ENCODE measurements around the gene RPL22L1. TPM values are rescaled to one million over a fixed set of nuclear protein-coding genes. Genes with fewer than 3 reads are reported as not detected.

The RPL22L1 gene
- polyA plus RNA-seq, 2 of the 4 experiments (the other 2 are of a cell fraction), result 258 to 309 TPM

DNA sequence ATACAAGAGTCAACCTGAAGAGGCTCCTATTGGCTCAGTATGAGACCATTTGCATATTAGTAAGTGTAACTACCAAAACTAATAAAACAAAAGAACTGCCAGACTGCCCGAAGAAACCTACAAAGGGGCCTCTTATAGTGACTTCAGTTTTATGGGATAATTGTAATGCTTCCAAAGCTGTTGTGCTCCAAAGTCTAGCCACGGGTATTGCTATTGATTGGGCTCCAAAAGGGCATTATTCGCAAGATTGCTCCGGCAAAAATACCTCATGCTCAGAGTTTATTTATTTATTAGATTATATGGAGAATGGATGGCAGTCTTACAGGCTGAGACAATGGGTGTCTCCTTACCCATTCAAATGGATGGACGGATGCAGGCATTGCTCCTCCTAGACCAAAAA, 11.4 kb downstream of the RPL22L1 start:
- no peak overlapping the region for H3K4me3 ChIP-seq
- 81% methylated on average over 5 of the region's 5 CpGs for WGBS (ENCODE audit: missing lambda C conversion rate)
- ChIA-PET CTCF (no interaction called here), POLR2A (no interaction called here)
- TF ChIP-seq, protein P1, sequence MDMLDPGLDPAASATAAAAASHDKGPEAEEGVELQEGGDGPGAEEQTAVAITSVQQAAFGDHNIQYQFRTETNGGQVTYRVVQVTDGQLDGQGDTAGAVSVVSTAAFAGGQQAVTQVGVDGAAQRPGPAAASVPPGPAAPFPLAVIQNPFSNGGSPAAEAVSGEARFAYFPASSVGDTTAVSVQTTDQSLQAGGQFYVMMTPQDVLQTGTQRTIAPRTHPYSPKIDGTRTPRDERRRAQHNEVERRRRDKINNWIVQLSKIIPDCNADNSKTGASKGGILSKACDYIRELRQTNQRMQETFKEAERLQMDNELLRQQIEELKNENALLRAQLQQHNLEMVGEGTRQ (IDR thresholded peaks at IDR 0.05), result no peak
- TF ChIP-seq ZSCAN20 (CRISPR knock-in tag; IDR thresholded peaks at IDR 0.05) (no peak), KDM5A (IDR thresholded peaks at IDR 0.05) (no peak), GATA3 (IDR thresholded peaks at IDR 0.05; ENCODE audit: borderline replicate concordance) (no peak), MYC (IDR thresholded peaks at IDR 0.05; ENCODE audit: borderline replicate concordance, low read length) (no peak), PHF8 (IDR thresholded peaks at IDR 0.05; ENCODE audit: borderline replicate concordance, low read depth) (no peak), ZNF302 (CRISPR knock-in tag; IDR thresholded peaks at IDR 0.05) (no peak), EHF (CRISPR knock-in tag; IDR thresholded peaks at IDR 0.05) (no peak), CEBPB (IDR thresholded peaks at IDR 0.05) (no peak), ZC3H11A (IDR thresholded peaks at IDR 0.05) (no peak)
- no peak overlapping the region for H3K4me2 ChIP-seq
- H3K9me3 ChIP-seq, result no peaks in the 10 kb centered on the region
- no peak for DNase-seq (ENCODE audit: low read depth in 1 of 2, low spot score in 1 of 2)
- no peaks in the 10 kb centered on the region for H3K4me1 ChIP-seq
- no peak for FAIRE-seq
- no peak for ATAC-seq
- no peak overlapping the region for H3K27ac ChIP-seq

DNA sequence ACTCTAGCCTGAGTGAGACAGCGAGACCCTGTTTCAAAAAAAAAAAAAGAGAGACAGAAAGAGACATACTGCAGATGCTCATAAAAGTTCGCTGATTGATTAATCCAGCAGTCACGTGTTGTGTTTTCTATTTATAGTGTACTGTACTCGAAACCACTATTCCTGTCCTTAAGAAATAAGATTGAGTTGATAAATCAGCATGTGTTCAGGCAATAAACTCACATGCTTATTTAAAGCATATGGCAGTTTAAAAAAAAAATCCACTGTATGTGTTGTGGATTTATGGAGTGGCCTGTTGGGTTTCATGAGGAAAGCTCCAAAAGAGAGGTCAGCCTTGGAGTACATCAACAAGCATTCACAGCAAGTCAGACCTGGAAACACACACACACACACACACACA, 17.7 kb downstream of the RPL22L1 start:
- ChIA-PET POLR2A (interaction anchor here (0.7 kb wide), 1 partner anchor 56 kb away, joined by 3 read pairs; no protein-coding TSS in a partner anchor), CTCF (interaction anchor here (1.0 to 3.6 kb wide), 3 partner anchors 11 to 41 kb away, joined by 3 to 13 read pairs (median 5); no protein-coding TSS in a partner anchor)
- DNase-seq (ENCODE audit: low read depth in 1 of 2, low spot score in 1 of 2) (no peak), FAIRE-seq (no peak), ATAC-seq (no peak)
- TF ChIP-seq, protein P2, sequence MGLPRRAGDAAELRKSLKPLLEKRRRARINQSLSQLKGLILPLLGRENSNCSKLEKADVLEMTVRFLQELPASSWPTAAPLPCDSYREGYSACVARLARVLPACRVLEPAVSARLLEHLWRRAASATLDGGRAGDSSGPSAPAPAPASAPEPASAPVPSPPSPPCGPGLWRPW (IDR thresholded peaks at IDR 0.05), result no peak
- no peak for TF ChIP-seq JUNB (IDR thresholded peaks at IDR 0.05)
- TF ChIP-seq, protein P3, sequence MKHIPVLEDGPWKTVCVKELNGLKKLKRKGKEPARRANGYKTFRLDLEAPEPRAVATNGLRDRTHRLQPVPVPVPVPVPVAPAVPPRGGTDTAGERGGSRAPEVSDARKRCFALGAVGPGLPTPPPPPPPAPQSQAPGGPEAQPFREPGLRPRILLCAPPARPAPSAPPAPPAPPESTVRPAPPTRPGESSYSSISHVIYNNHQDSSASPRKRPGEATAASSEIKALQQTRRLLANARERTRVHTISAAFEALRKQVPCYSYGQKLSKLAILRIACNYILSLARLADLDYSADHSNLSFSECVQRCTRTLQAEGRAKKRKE (CRISPR knock-in tag; IDR thresholded peaks at IDR 0.05; ENCODE audit: low read depth), result no peak
- TF ChIP-seq FOSL2 (IDR thresholded peaks at IDR 0.05), result no peak
- no peak for TF ChIP-seq FOSL2 (CRISPR knock-in tag; IDR thresholded peaks at IDR 0.05)
- TF ChIP-seq ZNF302 (CRISPR knock-in tag; IDR thresholded peaks at IDR 0.05), result no peak
- no peak for TF ChIP-seq NFE2L2 (conservative IDR thresholded peaks at IDR 0.05; ENCODE audit: low read length)
- TF ChIP-seq FOSB (CRISPR knock-in tag; IDR thresholded peaks at IDR 0.05), result no peak
- no peak for TF ChIP-seq EP300 (IDR thresholded peaks at IDR 0.05)
- TF ChIP-seq KDM5A (IDR thresholded peaks at IDR 0.05), result no peak
- TF ChIP-seq NPAS2 (CRISPR knock-in tag; IDR thresholded peaks at IDR 0.05; ENCODE audit: borderline replicate concordance), result no peak
- TF ChIP-seq, protein P4, sequence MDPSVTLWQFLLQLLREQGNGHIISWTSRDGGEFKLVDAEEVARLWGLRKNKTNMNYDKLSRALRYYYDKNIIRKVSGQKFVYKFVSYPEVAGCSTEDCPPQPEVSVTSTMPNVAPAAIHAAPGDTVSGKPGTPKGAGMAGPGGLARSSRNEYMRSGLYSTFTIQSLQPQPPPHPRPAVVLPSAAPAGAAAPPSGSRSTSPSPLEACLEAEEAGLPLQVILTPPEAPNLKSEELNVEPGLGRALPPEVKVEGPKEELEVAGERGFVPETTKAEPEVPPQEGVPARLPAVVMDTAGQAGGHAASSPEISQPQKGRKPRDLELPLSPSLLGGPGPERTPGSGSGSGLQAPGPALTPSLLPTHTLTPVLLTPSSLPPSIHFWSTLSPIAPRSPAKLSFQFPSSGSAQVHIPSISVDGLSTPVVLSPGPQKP (IDR thresholded peaks at IDR 0.05; ENCODE audit: low read depth, low read length), result no peak
- TF ChIP-seq BHLHE40 (IDR thresholded peaks at IDR 0.05; ENCODE audit: low read depth, low read length), result no peak
- TF ChIP-seq PHF8 (IDR thresholded peaks at IDR 0.05; ENCODE audit: borderline replicate concordance, low read depth), result no peak
- TF ChIP-seq RCOR1 (IDR thresholded peaks at IDR 0.05; ENCODE audit: low read depth, low read length), result no peak
- TF ChIP-seq ESRRA (IDR thresholded peaks at IDR 0.05; ENCODE audit: borderline replicate concordance, low read length), result no peak
- TF ChIP-seq CBX2 (IDR thresholded peaks at IDR 0.05; ENCODE audit: borderline replicate concordance, low read depth), result no peak
- TF ChIP-seq, protein P5, sequence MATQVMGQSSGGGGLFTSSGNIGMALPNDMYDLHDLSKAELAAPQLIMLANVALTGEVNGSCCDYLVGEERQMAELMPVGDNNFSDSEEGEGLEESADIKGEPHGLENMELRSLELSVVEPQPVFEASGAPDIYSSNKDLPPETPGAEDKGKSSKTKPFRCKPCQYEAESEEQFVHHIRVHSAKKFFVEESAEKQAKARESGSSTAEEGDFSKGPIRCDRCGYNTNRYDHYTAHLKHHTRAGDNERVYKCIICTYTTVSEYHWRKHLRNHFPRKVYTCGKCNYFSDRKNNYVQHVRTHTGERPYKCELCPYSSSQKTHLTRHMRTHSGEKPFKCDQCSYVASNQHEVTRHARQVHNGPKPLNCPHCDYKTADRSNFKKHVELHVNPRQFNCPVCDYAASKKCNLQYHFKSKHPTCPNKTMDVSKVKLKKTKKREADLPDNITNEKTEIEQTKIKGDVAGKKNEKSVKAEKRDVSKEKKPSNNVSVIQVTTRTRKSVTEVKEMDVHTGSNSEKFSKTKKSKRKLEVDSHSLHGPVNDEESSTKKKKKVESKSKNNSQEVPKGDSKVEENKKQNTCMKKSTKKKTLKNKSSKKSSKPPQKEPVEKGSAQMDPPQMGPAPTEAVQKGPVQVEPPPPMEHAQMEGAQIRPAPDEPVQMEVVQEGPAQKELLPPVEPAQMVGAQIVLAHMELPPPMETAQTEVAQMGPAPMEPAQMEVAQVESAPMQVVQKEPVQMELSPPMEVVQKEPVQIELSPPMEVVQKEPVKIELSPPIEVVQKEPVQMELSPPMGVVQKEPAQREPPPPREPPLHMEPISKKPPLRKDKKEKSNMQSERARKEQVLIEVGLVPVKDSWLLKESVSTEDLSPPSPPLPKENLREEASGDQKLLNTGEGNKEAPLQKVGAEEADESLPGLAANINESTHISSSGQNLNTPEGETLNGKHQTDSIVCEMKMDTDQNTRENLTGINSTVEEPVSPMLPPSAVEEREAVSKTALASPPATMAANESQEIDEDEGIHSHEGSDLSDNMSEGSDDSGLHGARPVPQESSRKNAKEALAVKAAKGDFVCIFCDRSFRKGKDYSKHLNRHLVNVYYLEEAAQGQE (IDR thresholded peaks at IDR 0.05), result no peak
- no peak for TF ChIP-seq HDAC2 (IDR thresholded peaks at IDR 0.05)
- TF ChIP-seq TP53 (CRISPR knock-in tag; IDR thresholded peaks at IDR 0.05), result no peak
- Histone ChIP-seq H3K9me3 (no peaks in the 10 kb centered on the region), H3K4me1 (no peaks in the 10 kb centered on the region), H3K4me3 (no peak overlapping the region), H3K27ac (no peak overlapping the region), H3K4me2 (no peak overlapping the region)
- 58% methylated on average over 4 of the region's 4 CpGs for WGBS (ENCODE audit: missing lambda C conversion rate)

Data from A549 (cell line).